NOMO-1 (cell line): Measurements from ENCODE around the gene FABP1.

Experiments
- DNase-seq, 2 experiments: peaks; one replicate each; lab custom pipeline; 2025; ENCODE audit not compliant: unreplicated experiment in 2 of 2; lab: John Stamatoyannopoulos, UW

The FABP1 gene

DNA sequence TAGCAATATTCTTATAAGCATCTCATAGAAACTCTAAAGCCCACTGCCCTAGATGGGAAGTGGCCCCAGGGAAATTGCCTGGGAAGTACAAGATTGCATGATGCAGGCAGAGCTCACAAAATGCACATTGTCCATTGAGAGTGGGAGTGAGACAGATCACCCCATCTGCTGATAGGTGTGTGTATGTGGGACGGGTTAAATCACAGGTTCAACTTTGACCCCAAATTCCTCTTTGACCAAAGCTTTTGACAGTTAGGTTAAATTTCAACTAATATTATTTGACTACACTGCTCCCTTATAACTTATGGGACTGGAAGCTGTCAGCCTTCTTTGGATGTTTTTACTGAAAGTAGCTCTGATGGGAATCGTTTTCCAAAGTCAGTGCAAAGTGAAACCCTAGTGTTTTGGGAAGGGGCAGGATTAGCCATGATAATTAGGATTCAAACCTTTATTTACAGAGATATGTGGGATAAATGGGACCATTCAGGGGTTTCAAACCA, 11.4 kb upstream of the FABP1 start:
- no peak for DNase-seq

DNA sequence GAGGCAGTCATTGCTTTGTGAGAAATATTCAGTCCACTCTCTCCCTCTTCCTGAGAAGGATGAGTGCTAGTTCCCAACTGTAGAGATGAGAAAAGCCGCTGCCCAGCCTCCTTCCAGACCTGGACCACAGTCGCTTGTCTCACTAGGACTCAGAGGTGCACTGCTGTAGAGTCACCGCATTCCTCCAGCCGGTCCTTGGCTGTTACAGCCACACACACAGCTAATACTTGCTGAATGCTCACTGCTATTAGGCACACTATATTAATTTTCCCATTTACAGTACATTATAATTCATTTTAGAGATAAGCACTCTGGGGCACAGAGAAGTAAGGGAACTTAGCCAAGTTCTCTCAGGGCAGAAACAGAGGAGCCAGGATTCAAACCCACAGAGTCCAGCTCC, 10.0 kb upstream of the FABP1 start:
- DNase-seq: no peak

DNA sequence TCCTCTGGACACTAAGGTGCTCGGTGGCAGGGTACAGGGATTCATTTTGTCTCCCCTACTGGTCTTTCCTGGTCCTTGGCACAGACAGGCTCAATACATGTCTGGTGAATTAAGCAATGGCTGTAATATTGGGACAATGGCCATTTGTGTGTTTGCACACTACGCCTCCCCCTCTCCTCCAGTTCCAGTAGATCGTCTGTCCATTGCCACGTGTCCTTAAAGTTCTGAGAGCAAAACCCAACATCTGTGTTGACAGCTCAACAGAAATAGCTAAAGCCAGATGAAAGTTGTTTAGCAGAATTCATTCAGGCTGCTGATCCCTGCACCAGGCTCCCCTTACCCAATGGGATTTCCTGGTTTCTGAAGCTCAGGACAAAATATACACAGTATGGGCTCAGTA, 9.0 kb upstream of the FABP1 start:
- no peak for DNase-seq

DNA sequence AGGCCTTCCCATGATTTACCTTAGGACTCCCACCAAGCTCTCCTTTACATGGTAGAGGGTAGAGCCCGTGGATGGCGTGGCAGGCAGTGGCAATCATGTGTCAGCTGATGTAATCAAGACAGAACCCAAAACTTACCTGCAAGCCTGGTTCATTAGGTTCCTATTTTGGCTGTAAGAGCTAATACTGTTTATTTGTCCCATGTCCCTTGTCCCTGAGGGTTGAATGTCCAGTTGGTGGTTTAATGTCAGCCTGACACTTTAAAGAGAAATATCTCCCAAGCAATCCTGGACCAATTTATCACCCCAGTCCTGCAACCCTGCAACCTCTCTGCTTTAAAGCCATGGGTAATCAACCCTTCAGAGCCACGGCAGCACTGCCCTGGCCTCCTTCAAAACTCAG, 6.0 kb upstream of the FABP1 start:
- no peak for DNase-seq

DNA sequence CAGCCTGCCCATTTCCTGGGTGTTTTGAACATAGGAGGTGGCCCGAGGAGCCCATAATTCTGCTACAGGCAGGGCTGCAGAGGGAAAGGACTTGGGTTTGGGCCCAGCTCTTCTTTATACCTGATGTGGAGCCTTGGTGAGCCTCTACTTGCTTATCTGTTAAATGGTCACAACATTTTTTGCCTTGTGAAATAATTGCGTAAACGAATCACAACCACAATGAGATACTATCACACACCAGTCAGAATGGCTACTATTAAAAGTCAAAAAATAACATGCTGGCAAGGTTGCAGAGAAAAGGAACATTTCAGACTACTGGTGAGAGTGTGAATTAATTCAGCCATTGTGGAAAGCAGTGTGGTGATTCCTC, 4.1 kb upstream of the FABP1 start:
- no peak for DNase-seq

DNA sequence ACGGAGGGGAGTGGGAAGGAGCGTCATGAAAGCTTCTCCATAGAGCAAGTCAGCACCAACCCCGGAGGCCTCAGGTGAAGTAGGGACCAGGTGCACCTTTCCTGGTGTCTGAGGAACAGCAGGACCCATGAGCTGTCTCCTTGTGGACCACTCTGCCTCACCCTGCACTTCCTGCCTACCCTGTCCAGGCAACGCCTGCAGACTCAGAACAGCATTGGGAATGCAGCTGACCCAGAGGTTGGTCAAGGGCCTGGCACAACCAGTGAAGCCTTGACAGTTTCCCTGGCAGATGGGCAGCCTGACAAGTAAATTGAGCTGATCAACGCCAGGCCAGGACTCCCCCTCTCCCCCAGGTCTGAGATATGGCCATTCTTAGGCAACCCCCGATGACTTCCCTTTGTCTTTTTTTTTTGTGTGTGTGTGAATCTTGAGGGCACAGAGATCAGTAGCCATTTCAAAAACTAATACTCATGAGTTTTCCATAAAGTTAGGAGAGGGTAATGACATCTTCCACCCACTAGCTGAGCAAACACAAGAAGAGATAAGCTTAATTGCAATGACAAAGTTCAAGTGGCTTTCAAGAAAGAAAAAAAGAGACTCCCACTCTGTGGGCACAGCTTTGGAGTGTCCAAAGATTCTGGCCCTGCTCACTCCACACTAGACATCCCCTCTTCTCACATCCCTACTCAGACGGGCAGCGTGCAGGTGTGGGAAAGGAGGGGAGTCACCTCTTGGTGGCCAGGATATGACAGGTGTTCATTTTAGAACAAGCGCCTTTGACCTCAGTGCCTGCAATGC, 3.5 kb upstream of the FABP1 start:
- DNase-seq: no peak

DNA sequence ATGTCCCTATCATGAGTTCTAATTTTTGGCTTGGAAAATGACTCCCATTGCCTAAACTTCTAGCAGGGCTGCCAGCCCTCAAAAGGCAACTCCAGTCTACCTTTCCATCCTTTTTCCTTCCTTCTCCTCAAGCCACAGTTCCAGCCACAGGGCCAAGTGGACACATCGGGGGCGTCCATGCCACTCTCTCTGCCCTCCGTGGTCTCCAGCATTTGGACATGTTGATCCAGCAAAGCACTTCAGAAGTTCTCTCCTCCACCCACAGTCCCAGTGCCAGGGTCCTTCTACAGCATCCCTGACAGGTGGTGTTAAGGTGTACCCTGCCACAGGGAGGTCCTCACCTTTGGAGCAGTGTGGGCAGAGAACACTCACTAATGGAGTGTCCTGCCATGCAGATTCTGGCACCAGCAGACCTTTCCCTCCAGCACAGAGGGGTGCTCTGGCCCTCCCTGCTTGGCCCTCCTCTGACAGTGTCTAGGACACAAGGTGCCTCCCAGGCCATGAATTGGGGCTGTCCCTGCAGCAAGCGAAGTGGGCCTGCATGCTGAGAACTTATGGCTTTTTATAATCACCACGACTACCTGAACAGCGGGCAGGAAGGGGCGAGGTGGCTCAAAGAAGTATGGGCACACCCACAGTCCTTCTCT, 1.6 kb upstream of the FABP1 start:
- no peak for DNase-seq

DNA sequence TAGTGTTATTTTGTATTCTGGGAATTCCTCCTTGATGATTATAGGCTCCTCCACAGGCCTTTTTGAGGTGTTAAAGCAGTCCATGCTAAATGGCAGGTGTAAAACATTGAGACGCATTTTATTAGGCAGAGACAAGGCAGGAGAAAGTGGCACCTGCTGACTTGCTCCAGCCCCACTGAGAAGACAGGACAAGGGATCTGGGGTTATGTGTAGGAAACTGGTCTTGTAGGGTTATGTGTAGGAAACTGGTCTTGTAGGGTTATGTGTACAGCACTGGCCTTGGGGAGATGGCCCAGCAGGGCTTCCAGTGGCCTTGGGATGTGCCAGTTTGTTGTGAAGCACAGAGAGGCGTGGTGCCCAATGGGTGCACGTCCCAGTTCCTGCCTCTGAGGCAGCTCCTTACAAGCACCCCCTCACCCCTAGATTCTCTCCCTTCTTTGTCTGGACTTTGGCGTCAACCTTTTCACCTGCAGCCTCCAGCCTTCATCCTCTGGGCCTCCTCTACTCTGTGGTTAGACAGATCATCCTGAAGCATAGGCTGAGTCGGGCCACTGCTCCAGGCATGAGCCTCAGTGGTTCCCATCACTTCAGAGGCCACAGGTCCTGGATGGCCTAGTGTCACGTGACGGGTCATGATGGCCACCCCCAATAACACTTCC, 921 bp upstream of the FABP1 start:
- DNase-seq: no peak

DNA sequence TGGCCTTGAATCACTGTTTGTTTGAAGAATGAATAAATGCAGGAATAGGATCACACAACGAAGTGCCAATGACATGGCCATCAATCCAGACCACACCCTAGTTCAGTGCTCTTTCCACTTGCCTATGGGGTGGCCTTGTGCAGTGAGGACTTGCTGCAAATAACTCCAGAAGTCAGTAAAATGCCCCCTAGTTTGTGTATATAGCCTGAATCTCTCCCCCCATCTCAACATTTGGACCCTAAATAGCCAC, 299 bp downstream of the FABP1 start:
- DNase-seq: no peak

DNA sequence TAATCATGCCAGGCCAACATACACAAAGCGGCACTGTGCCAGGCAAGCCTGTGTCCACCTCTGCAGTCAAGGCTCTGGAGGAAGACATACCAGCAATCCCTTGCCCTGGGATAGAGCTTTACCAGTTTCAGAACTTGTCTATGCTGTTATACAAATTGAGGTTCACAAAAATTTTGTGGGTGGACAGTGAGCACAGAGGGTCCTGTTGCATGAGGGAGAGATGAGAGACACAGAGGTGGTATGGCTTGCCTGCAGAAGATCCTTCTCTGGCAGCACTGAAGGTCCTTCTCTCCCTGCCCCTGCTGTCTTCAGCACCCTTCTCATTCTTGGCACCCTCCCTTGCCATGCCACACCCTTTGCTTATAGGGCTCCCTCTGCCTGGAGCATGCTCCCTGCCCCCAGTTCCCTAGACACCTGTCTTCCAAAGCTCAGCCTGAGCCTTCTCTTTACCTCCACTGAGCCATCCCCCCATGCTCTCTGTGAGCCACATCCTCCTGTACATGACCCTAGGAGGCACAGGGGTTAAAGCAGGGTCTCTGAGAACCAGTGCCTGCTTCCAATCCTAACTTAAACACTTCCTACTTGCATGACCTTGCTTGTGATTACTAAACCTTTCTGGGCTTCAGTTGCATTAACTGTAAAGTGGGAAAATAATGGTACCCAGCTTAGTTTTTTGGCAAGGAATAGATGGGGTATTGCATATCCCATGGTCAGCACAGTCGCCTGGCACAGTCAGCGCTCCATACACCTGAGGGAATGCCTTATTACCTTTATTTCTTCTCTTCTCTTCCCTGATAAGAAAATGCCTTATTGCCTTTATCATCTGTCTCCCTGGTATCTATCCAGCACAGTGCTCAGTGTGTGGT, 857 bp downstream of the FABP1 start:
- DNase-seq: no peak

DNA sequence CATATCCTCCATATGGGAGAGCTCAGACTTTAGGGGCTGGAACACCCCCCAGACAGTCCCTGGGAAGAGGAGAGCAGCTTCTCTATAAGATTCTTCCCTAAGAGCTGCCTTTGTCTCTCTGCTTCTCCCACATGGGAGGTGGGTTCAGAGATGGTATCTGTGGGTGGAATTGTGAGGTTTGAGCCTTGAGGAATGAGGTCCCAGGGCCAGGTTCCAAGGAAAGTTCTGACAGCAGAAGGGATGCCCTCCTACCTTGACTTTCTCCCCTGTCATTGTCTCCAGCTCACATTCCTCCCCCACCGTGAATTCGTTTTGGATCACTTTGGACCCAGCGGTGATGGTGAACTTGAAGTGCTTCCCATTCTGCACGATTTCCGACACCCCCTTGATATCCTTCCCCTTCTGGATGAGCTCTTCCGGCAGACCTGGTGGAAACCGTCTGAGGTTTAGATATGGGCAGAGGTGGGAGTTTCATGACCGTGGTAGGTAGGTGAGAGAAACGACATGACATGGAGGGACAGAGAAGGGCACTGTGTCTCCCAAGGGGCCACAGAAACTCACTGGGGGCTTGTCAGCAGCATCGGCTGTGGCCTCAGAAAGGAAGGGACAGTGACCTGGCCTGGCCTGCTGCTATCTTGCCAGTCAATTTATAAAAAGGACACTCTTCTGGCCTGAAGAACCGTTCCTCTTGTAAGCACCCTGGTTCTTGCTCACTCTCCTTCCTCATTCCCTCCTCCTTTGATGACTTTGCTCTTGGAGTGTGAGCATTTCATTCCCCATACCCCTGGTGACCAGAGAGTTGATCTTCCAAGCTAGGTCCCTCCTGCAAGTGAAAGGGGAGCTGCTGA, 1.7 kb downstream of the FABP1 start:
- DNase-seq: no peak

DNA sequence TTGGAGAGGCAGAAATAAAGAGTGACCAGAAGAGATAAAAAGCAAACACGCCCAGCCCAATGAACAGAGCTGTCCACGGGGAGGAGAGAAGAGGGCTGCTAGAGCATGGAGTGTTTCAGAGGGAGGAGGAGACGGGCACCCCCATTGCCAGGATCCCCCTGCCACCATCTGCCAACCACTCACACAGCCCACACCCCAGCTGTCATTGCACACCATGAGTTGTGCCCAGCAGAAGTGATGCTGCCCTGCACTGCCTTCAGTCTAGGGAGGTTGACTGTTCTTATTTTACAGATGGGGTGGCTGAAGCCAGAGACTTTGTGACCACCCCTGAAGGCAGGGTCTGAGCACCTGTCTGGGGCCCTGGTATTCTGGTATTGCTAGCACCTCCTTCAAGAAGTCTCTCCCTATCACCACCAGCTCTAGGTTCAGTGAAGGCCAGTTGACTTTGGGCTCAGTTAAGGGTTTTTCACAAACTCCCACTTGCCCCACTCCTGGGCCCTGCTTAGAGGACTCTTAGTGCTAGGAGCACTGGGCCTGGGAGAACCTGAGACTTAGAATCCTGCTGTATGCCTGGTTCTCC, 2.4 kb downstream of the FABP1 start:
- no peak for DNase-seq

DNA sequence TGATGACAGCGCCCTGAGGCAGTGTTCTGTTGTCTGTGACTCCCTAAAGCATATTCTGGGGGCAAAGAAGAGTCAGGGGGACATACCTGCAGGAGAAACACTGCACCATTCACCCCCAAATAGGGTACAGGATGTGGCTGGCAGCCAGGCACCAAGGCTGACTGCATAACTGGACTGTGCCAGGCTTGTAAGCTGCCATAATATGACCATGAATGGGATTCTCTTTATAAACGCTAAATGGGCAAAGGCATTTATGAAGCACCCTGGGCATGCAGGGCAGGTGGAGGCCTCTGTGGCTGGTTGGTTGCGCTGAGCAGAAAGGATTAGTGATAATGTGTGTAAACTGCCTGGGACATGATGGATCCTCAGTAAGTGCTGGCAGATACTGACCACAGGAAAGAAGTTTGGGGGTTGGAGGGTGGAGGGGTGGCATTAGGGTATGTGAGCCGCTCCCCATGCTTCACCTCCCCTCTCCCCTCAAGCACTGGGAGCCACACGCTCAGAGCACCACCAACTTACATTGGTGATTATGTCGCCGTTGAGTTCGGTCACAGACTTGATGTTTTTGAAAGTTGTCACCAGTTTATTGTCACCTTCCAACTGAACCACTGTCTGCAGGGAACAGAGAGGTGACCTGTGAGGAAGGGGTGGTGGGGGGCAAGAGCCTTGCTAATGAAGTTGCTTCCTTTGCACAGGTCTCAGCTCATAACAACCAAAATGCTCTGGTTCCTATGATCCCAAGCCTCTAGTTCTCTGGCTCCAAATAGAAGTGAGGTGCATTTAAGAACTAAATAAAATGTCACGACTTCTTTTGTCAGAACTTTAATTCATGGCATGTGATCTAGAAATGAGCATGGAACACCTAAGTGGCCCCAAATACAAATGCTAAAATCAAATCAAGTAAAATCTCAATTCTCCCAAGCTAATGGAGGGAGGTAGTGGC, 3.6 kb downstream of the FABP1 start:
- DNase-seq: no peak

DNA sequence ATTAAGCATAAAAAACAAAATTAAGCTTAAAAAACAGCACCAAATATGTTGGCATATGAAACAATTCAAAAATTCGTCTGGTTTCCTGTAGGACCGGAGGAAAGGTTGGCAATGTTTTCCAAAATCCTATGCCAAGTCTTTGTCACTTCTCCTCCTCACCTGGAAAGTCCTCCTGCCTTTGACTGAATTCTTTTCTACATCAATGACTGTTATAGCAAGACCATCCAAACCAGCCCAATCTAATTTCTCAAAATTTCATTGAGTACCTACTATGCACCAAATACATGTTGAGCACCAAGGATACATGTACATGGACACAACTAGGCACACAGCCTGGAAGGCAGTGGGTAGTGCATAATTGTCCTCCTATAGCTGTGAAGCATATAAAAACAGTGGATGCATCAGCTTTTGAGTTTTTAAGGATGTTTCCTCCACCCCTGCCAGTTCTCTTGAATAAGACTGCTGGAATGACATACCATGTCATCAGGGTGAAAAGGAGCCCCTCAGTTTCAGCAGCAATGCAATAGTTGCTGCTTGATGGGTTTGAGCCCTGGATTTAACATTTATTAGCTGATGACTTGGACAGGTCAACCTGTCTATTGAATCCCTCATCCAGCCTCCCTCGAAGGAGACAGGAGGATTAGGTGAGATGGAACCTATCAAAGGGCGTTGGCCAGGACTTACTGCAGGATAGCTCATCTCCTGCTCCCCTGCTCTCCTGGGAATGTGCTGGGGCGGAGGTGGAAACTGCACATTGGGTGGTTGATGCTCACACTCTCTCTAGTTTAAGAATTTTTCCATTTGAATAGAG, 4.5 kb downstream of the FABP1 start:
- DNase-seq: no peak

DNA sequence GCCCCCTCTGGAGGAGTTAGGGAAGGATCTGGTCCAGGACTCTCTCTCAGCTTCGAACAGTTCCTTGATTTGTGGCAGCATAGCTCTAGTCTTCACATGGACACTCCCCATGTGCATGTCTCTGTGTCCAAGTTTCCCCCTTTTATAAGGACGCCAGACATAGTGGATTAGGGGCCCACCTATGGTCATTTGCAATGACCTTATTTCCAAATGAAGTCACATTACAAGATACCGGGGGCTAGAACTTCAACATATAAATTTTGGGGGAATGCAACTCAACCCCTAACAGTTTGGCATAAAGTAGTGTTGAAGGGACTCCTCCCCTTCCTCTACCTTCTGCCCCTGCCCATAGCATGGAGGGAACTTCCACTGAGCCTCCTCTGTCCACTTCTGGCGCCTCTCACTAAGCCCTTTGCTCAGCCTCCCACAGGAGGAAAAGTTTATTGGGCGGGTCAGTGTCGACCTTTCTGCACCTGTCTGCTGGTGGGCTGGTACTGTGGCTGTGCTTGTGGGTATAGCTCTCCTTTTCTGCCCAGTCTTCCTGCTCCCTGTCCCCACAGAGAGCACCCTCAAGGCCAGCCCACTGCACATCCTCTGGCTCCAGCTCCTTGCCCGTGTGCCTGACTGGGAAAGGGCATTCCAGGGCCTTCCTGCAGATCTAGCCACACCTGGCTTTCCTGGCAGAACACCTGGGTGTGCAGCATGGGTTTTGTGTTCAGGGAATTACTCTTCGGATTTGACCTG, 5.5 kb downstream of the FABP1 start:
- no peak for DNase-seq

DNA sequence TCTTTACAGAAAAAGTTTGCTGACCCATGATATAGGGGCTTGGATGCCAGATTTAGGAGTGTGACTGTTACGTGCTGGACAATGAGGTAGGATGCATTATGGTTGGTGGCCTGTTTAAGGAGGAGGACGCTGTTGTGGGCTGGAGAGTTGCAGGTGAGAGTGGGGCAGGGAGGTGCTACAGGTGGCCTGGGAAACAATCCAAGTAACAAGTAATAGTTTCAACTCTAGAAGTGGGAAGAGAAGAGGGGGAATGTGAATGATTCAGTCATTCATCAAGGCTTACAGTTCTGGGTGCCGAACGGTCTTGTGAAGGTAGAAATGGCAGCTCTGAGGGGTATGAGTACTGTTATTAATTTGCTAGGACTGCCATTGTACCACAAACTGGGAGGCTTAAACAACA, 6.2 kb downstream of the FABP1 start:
- DNase-seq: no peak

DNA sequence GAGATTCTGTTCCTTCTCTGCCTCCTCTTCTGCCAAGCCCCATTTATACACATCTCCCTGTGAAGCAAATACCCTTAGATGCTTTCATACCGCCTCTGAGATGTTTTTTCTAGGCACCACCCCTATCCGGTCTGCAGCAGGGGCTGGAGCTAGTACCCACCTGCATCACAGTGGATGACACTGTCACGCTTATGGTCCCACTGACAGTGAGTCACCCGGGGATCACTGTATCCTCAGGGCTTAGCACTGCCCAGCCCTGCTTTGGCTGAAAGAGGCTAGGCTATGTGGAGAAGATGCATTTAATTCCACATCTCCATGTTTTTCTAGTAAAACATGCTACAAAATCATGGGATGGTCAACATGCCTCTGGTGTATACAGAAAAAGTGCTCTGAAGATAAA, 9.9 kb downstream of the FABP1 start:
- DNase-seq: no peak
